ENCODE measurements around the gene IDH2.

DNA sequence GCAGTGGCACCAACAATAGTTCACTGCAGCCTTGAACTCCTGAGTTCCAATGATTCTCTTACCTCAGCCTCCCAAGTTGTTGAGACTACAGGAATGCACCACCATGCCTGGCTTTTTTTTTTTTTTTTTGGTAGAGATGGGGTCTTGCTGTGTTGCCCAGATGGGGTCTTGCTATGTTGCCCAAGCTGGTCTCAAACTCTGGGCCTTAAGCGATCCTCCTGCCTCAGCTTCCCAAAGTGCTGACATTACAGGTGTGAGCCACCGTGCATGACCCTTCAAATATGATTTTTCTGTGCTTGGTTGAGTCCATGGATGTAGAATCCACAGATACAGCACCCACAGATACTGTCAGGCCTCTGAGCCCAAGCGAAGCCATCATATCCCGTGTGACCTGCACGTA is 30.2 kb upstream of the IDH2 start:
- TF ChIP-seq CTCF (IDR thresholded peaks at IDR 0.05) (no peak), EZH2phosphoT487 (IDR thresholded peaks at IDR 0.05) (no peak)

Measured in neural progenitor cell (in vitro differentiated cells).